ENCODE data around the gene AP1S1.
A peak's percentile ranks its signal among the peaks of the same experiment; 100 is the strongest.
"Not testable (repeated sequence)": the region's sequence is repeated elsewhere in the genome, so short reads cannot be mapped to it uniquely, and the experiment has no call there.

AP1S1 gene

GRCh38 chr7:101202603-101202918 is 48.3 kb downstream of the AP1S1 start:
- no peak for DNase-seq (ENCODE audit: low read depth)
- no peak overlapping the region for H3K4me3 ChIP-seq (ENCODE audit: low read depth, low read length)
- TF ChIP-seq, protein P1, sequence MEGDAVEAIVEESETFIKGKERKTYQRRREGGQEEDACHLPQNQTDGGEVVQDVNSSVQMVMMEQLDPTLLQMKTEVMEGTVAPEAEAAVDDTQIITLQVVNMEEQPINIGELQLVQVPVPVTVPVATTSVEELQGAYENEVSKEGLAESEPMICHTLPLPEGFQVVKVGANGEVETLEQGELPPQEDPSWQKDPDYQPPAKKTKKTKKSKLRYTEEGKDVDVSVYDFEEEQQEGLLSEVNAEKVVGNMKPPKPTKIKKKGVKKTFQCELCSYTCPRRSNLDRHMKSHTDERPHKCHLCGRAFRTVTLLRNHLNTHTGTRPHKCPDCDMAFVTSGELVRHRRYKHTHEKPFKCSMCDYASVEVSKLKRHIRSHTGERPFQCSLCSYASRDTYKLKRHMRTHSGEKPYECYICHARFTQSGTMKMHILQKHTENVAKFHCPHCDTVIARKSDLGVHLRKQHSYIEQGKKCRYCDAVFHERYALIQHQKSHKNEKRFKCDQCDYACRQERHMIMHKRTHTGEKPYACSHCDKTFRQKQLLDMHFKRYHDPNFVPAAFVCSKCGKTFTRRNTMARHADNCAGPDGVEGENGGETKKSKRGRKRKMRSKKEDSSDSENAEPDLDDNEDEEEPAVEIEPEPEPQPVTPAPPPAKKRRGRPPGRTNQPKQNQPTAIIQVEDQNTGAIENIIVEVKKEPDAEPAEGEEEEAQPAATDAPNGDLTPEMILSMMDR (conservative IDR thresholded peaks at IDR 0.05; ENCODE audit: low read depth, low read length): no peak

- TF ChIP-seq, protein P1 (conservative IDR thresholded peaks at IDR 0.05; ENCODE audit: low read depth, low read length): peak; percentile 22
- DNase-seq (ENCODE audit: low read depth): peak; percentile 60
- not testable (repeated sequence) for H3K4me3 ChIP-seq (ENCODE audit: low read depth, low read length)
Observed at GRCh38 chr7:101203740-101204738, 49.8 kb downstream of the AP1S1 start.

DNA sequence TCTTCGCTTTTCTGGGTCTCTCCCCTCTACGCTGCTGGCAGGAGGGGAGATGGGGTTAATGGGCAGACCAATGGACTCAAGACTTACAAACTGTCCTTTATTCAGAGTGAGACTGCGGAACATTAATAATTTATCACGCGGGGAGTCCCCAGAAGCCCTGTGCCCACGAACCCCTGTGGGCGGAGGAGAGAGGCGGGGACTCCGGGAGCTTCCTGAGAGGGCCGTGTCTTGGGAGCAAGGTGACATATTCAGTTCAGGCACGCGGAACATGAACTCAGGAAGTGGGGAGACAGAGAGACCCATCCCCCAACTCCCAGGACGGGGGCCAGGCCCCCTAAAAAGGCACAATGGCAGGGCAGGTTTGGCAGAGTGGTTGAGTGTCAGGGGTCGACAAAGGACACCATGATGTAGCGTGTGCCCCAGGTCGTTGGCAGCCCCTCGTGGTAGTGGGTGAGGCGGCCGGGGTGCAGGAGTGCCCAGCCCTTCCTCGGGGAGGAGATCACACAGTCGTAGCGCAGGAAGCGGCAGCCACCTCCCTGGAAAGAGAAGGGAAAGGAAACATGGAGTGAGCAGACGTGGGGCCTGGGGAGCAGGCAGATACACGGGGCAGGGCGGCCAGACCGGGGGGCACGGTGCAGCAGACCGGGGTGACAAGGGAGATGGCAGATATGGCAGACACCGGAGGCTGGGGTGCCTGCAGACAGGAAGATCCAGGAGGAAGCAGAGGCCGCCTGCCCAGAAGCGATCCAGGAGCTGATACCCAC is 51.8 kb downstream of the AP1S1 start:
- DNase-seq (ENCODE audit: low read depth): no peak
- TF ChIP-seq, protein P1 (conservative IDR thresholded peaks at IDR 0.05; ENCODE audit: low read depth, low read length): no peak
- H3K4me3 ChIP-seq (ENCODE audit: low read depth, low read length): no peak overlapping the region

DNA sequence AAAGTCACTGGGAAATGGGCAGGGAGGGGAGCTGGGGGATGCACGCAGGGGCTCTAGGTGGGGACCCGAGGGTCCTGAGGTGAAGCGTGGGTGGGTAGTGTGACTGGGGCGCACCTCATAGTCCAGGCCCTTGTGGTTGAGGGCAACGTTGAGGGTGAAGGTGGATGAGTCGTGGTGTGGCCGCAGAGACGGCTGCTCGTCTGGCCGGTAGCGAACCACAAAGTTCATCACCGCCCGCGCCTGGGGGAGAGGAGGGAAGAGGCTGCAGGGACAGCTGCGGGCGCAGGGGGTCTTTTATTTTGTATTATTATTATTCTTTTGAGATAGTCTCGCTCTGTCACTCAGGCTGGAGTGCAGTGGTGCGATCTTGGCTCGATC is 52.4 kb downstream of the AP1S1 start:
- H3K4me3 ChIP-seq (ENCODE audit: low read depth, low read length): no peak overlapping the region
- DNase-seq (ENCODE audit: low read depth): no peak
- TF ChIP-seq, protein P1 (conservative IDR thresholded peaks at IDR 0.05; ENCODE audit: low read depth, low read length): no peak

DNA sequence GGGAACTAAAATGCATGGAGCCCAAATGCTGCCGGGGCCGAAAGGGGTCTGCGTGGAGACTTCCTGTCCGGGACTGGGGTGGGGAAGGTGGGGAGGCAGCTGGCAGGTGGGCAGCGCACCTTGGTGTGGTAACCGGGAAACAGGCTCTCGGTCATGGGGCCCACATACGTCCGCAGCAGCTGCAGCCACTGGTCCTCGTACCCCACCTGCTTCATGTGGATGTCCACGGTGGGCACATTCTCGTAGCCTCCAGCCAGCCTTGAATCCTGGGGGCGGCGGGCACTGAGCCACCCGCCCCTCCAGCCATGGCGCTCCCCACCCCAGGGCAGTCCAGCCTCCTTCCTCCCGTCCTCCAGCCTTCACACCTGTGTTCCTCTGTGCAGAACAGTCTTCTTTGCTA is 53.2 kb downstream of the AP1S1 start:
- DNase-seq (ENCODE audit: low read depth): no peak
- TF ChIP-seq, protein P1 (conservative IDR thresholded peaks at IDR 0.05; ENCODE audit: low read depth, low read length): no peak
- no peak overlapping the region for H3K4me3 ChIP-seq (ENCODE audit: low read depth, low read length)

DNA sequence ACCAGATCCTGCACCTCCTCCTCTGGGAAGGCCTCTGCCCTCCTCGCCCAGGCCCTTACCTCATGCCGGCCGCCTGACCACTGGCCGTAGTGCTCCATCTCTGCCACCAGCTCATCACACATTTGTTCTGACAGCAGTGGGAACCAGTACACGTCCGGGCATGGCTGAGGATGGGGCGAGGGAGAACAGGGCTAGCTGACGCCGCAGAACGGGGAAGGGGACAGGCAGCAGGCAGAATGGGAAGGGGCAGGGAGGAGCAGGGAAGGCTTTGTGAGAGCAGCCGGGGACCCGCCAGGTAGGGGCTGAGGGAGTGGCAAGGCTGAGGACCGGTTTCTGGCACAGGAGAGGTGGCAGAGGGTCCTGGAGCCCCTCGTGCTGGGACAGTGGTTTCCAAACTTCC is 54.5 kb downstream of the AP1S1 start:
- H3K4me3 ChIP-seq (ENCODE audit: low read depth, low read length): no peak overlapping the region
- TF ChIP-seq, protein P1 (conservative IDR thresholded peaks at IDR 0.05; ENCODE audit: low read depth, low read length): no peak
- no peak for DNase-seq (ENCODE audit: low read depth)
